Skeletal muscle cell (primary cell): ENCODE data around the gene PSMD6.
A peak's percentile ranks its signal among the peaks of the same experiment; 100 is the strongest.

Experiments used
- DNase-seq: peaks from one replicate; pipeline ENCODE4 v3.0.0-alpha.2; 2010; ENCODE audit warnings: low read depth
- H3K4me3 ChIP-seq: 2 replicates; pipeline ENCODE4 v1.5.1; 2011; ENCODE audit warnings: low read depth, mild to moderate bottlenecking, control low read depth, low read length, moderate library complexity

The PSMD6 gene

GRCh38 chr3:64016941-64017620, 6.2 kb downstream of the PSMD6 start:
- no peak overlapping the region for H3K4me3 ChIP-seq
- no peak for DNase-seq

GRCh38 chr3:64011685-64012084, 11.6 kb downstream of the PSMD6 start:
- no peak overlapping the region for H3K4me3 ChIP-seq
- DNase-seq, result peak; percentile 35

GRCh38 chr3:64010199-64010598, 13.1 kb downstream of the PSMD6 start:
- no peak for DNase-seq
- no peak overlapping the region for H3K4me3 ChIP-seq

GRCh38 chr3:64009528-64009927, 13.8 kb downstream of the PSMD6 start:
- H3K4me3 ChIP-seq, result no peak overlapping the region
- no peak for DNase-seq

GRCh38 chr3:64008487-64009351, 14.6 kb downstream of the PSMD6 start:
- no peak for DNase-seq
- no peak overlapping the region for H3K4me3 ChIP-seq

- DNase-seq, result no peak
- no peak overlapping the region for H3K4me3 ChIP-seq
Observed at GRCh38 chr3:64008017-64008416, 15.3 kb downstream of the PSMD6 start.

GRCh38 chr3:64003589-64003988, 19.7 kb downstream of the PSMD6 start:
- H3K4me3 ChIP-seq, result no peak overlapping the region

GRCh38 chr3:64002233-64002632, 21.1 kb downstream of the PSMD6 start:
- DNase-seq, result no peak
- H3K4me3 ChIP-seq, result no peak overlapping the region

More at GRCh38 chr3:64003589-64003988, 19.7 kb downstream of the PSMD6 start:
- DNase-seq, result no peak

- H3K4me3 ChIP-seq, result no peak overlapping the region
- no peak for DNase-seq
Observed at GRCh38 chr3:64000453-64001055, 22.7 kb downstream of the PSMD6 start.

- H3K4me3 ChIP-seq, result no peak overlapping the region
- no peak for DNase-seq
Observed at GRCh38 chr3:63998852-63999754, 24.2 kb downstream of the PSMD6 start.

- DNase-seq, result no peak
Observed at GRCh38 chr3:63995086-63995485, 28.2 kb downstream of the PSMD6 start.

GRCh38 chr3:63993653-63994079, 29.6 kb downstream of the PSMD6 start:
- H3K4me3 ChIP-seq, result no peak overlapping the region
- DNase-seq, result peak; percentile 45

More at GRCh38 chr3:63995086-63995485, 28.2 kb downstream of the PSMD6 start:
- H3K4me3 ChIP-seq, result no peak overlapping the region

GRCh38 chr3:63992516-63993209, 30.6 kb downstream of the PSMD6 start:
- DNase-seq, result no peak
- H3K4me3 ChIP-seq, result no peak overlapping the region

GRCh38 chr3:63991666-63992065, 31.6 kb downstream of the PSMD6 start:
- no peak for DNase-seq
- H3K4me3 ChIP-seq, result no peak overlapping the region

- no peak overlapping the region for H3K4me3 ChIP-seq
- DNase-seq, result no peak
Observed at GRCh38 chr3:63990733-63991132, 32.6 kb downstream of the PSMD6 start.

GRCh38 chr3:63990204-63990603, 33.1 kb downstream of the PSMD6 start:
- no peak for DNase-seq

GRCh38 chr3:63988943-63989342, 34.4 kb downstream of the PSMD6 start:
- no peak for DNase-seq
- H3K4me3 ChIP-seq, result no peak overlapping the region

More at GRCh38 chr3:63990204-63990603, 33.1 kb downstream of the PSMD6 start:
- H3K4me3 ChIP-seq, result no peak overlapping the region

- no peak for DNase-seq
- no peak overlapping the region for H3K4me3 ChIP-seq
Observed at GRCh38 chr3:63986831-63987230, 36.5 kb downstream of the PSMD6 start.

GRCh38 chr3:63986146-63986545, 37.1 kb downstream of the PSMD6 start:
- no peak for DNase-seq
- H3K4me3 ChIP-seq, result no peak overlapping the region
